Panc1 (cell line): ENCODE data around the gene MAGOH. TPM values are rescaled to one million over a fixed set of nuclear protein-coding genes. Genes with fewer than 3 reads are reported as not detected.

Source experiments
- ATAC-seq: fragments of 200-7000 bp; cut with Tn5 transposase; 2 replicates; pipeline ENCODE4 v1.9.1; 2020; ENCODE audit warnings: mild to moderate bottlenecking, moderate library complexity
- BruUV-seq: library from RNA; stranded (reverse); fragments of 400-500 nt; replicated peaks from 2 replicates; lab custom pipeline; 2021; lab: Mats Ljungman, UMichigan
- CTCF ChIA-PET: fragments of 300-600 bp; sonication (Branson Sonifier 250); formaldehyde crosslinking; loops from one replicate; lab custom pipeline; 2022; ENCODE audit warnings: antibody characterized with exemption; lab: Charles Lee
- POLR2A ChIA-PET: fragments of 300-600 bp; sonication (Branson Sonifier 250); formaldehyde crosslinking; loops from one replicate; lab custom pipeline; 2022; ENCODE audit warnings: antibody characterized with exemption; lab: Charles Lee
- DNase-seq: peaks from one replicate; pipeline ENCODE4 v3.0.0-alpha.2; 2010; ENCODE audit warnings: low read depth, low spot score
- H3K27ac ChIP-seq: 2 replicates; pipeline ENCODE4 v1.5.1; 2011; ENCODE audit warnings: mild to moderate bottlenecking, low read length, inconsistent platforms
- H3K27me3 ChIP-seq: fragments of 200-500 bp; sonication (Bioruptor generic); 2 replicates; pipeline ENCODE4 v1.6.0; 2014; ENCODE audit warnings: low read length, inconsistent platforms; ENCODE audit not compliant: control insufficient read depth, insufficient read depth
- H3K36me3 ChIP-seq: fragments of 200-500 bp; sonication (Bioruptor generic); 2 replicates; pipeline ENCODE4 v1.5.1; 2014; ENCODE audit warnings: inconsistent platforms, mild to moderate bottlenecking, low read length, moderate library complexity; ENCODE audit not compliant: control insufficient read depth, insufficient read depth
- H3K4me1 ChIP-seq: 2 replicates; pipeline ENCODE4 v1.5.1; 2011; ENCODE audit warnings: inconsistent platforms, mild to moderate bottlenecking, low read length, moderate library complexity; ENCODE audit not compliant: control insufficient read depth, insufficient read depth
- H3K4me3 ChIP-seq, 2 experiments: 2 replicates each; pipeline ENCODE4 v1.5.1; 2011 to 2012; ENCODE audit warnings: low read depth in 2 of 2, low read length in 2 of 2, mild to moderate bottlenecking in 2 of 2, inconsistent platforms in 1 of 2, moderate library complexity in 1 of 2
- H3K9me3 ChIP-seq: fragments of 200-500 bp; sonication (Bioruptor generic); 2 replicates; pipeline ENCODE4 v1.5.1; 2014; ENCODE audit warnings: low read depth, mild to moderate bottlenecking, inconsistent platforms, low read length, moderate library complexity; ENCODE audit not compliant: control insufficient read depth, insufficient read depth
- CTCF ChIP-seq: fragments of 450-650 bp; IDR thresholded peaks from 2 replicates; pipeline ENCODE4 v1.5.1; 2017; ENCODE audit warnings: mild to moderate bottlenecking
- POLR2AphosphoS5 ChIP-seq: IDR thresholded peaks from 2 replicates; pipeline ENCODE4 v1.6.1; 2012; ENCODE audit warnings: mild to moderate bottlenecking, low read depth, low read length, moderate library complexity
- REST ChIP-seq, 2 experiments: IDR thresholded peaks; 2 replicates each; pipeline ENCODE4 v1.6.1; 2011 to 2012; ENCODE audit warnings: low read depth in 2 of 2, control low read depth in 1 of 2, low read length in 1 of 2, mild to moderate bottlenecking in 1 of 2, moderate library complexity in 1 of 2; ENCODE audit not compliant: insufficient read depth in 1 of 2
- SIN3A ChIP-seq: IDR thresholded peaks from 2 replicates; pipeline ENCODE4 v1.6.1; 2012; ENCODE audit warnings: low read depth, mild to moderate bottlenecking, low read length, moderate library complexity, borderline replicate concordance; ENCODE audit not compliant: insufficient read depth
- TCF7L2 ChIP-seq: IDR thresholded peaks from 2 replicates; pipeline ENCODE4 v1.6.1; 2011; ENCODE audit warnings: mild to moderate bottlenecking, low read depth, low read length, inconsistent platforms
- in situ Hi-C: cut with HindIII; loops from 2 replicates; pipeline ENCODE4 v1.10.0; 2016; ENCODE audit warnings: low sequenced_read_pairs, low pct_unique_long_range_greater_than_20kb
- intact Hi-C: fragments of 100-400 bp; cut with micrococcal nuclease; formaldehyde crosslinking; loops from one replicate; pipeline ENCODE4 v1.10.0; 2022; ENCODE audit not compliant: unreplicated experiment
- total RNA-seq: library from RNA; stranded (reverse); gene quantifications from one replicate; pipeline ENCODE4 v1.2.1, GENCODE V29; 2021; ENCODE audit not compliant: unreplicated experiment

MAGOH gene
- total RNA-seq, 1 experiment from 2014 or later: 63.8 TPM

- ATAC-seq (no peak), DNase-seq (no peak)
- ChIA-PET POLR2A (no interaction called here), CTCF (interaction anchor here (0.6 kb wide), 1 partner anchor 55 kb away, joined by 3 read pairs; no protein-coding TSS in a partner anchor)
- H3K9me3 ChIP-seq: no peaks in the 10 kb centered on the region
- intact Hi-C loops: loop anchor here (10.0 kb wide), 1 partner anchor 276 kb away; no protein-coding TSS in a partner anchor
- in situ Hi-C loops: no loop called here
- H3K27me3 ChIP-seq: no peaks in the 10 kb centered on the region
- peaks cover 8% of the 10 kb centered on the region for H3K4me1 ChIP-seq
- no peak for TF ChIP-seq POLR2AphosphoS5
- TF ChIP-seq REST (IDR thresholded peaks at IDR 0.05; ENCODE audit: insufficient read depth in 1 of 2, low read depth in 2 of 2, low read length in 1 of 2): no peak
- TF ChIP-seq CTCF: no peak
- TF ChIP-seq TCF7L2: no peak
- TF ChIP-seq SIN3A: no peak
- no peak overlapping the region for H3K27ac ChIP-seq
- no peak overlapping the region for H3K4me3 ChIP-seq
- no peaks in the 10 kb centered on the region for H3K36me3 ChIP-seq
- no TSS peak for BruUV-seq
Observed at GRCh38 chr1:53180951-53181350, 57.4 kb downstream of the MAGOH start.

- POLR2A ChIA-PET: no interaction called here
Observed at GRCh38 chr1:53180226-53180625, 58.1 kb downstream of the MAGOH start.

More at GRCh38 chr1:53180226-53180625, 58.1 kb downstream of the MAGOH start:
- no peaks in the 10 kb centered on the region for H3K27me3 ChIP-seq
- H3K9me3 ChIP-seq: no peaks in the 10 kb centered on the region
- peaks cover 8% of the 10 kb centered on the region for H3K4me1 ChIP-seq
- H3K36me3 ChIP-seq: no peaks in the 10 kb centered on the region
- in situ Hi-C loops: no loop called here
- CTCF ChIA-PET: no interaction called here
- intact Hi-C loops: loop anchor here (10.0 kb wide), 1 partner anchor 275 kb away; no protein-coding TSS in a partner anchor
- no peak for TF ChIP-seq SIN3A
- TF ChIP-seq REST (IDR thresholded peaks at IDR 0.05; ENCODE audit: insufficient read depth in 1 of 2, low read depth in 2 of 2, low read length in 1 of 2): no peak
- TF ChIP-seq TCF7L2: no peak
- no peak for TF ChIP-seq CTCF
- TF ChIP-seq POLR2AphosphoS5: no peak
- no peak overlapping the region for H3K27ac ChIP-seq
- ATAC-seq (no peak), DNase-seq (no peak)
- no peak overlapping the region for H3K4me3 ChIP-seq
- BruUV-seq: no TSS peak
